ENCODE measurements around the gene RABAC1.

DNA sequence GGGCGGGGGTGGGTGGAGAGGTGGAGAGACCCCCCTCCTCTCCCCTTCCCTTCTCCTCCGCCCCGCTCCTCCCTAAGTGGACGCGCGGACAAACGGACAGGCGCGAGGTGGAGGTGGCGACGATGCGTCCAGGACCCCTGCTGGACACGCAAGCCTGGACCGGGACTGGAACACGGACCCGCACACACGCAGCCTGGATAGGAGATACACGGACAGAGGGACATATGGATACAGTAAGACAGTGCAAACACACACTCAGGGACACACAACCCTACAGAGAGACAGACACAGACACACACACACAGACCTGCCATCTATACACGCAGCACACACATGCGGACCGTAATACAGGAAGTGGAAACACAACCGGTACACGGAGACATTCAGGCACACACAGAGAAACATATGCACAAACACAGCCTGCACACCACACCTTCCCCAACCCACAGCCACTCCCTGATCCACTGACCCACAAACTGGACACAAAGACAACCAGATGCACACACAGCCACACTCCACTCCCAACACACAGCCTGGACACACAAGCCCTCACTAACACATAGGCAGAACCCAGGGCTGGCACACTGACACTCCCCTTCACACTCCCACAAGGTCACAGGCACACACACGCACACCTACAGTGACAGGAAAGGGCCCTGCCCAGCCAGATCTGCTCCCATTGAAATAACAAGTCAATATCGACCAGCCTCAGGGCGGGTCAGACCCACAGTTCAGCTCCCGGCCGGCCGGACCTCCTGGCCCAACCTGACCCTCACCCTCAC lies 30.2 kb downstream of the RABAC1 start:
- no peak for TF ChIP-seq ZFX (IDR thresholded peaks at IDR 0.05; ENCODE audit: borderline replicate concordance)
- TF ChIP-seq, protein P1, sequence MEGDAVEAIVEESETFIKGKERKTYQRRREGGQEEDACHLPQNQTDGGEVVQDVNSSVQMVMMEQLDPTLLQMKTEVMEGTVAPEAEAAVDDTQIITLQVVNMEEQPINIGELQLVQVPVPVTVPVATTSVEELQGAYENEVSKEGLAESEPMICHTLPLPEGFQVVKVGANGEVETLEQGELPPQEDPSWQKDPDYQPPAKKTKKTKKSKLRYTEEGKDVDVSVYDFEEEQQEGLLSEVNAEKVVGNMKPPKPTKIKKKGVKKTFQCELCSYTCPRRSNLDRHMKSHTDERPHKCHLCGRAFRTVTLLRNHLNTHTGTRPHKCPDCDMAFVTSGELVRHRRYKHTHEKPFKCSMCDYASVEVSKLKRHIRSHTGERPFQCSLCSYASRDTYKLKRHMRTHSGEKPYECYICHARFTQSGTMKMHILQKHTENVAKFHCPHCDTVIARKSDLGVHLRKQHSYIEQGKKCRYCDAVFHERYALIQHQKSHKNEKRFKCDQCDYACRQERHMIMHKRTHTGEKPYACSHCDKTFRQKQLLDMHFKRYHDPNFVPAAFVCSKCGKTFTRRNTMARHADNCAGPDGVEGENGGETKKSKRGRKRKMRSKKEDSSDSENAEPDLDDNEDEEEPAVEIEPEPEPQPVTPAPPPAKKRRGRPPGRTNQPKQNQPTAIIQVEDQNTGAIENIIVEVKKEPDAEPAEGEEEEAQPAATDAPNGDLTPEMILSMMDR (IDR thresholded peaks at IDR 0.05), result peak; percentile 8

All from 22Rv1 (cell line).